K562 (cell line): ENCODE measurements around the gene GFRA3. TPM values are rescaled to one million over a fixed set of nuclear protein-coding genes. Genes with fewer than 3 reads are reported as not detected.
A peak's percentile ranks its signal among the peaks of the same experiment; 100 is the strongest.

Source experiments
- FOXK1 ChIP-seq: sonication (generic); formaldehyde crosslinking; IDR thresholded peaks from 2 replicates; pipeline ENCODE4 v1.8.0; 2022; ENCODE audit warnings: missing genetic modification reagents, mild to moderate bottlenecking, borderline replicate concordance
- GATA2 ChIP-seq: sonication (generic); formaldehyde crosslinking; IDR thresholded peaks from 2 replicates; pipeline ENCODE4 v1.4.0; 2020; ENCODE audit warnings: mild to moderate bottlenecking, missing genetic modification reagents
- L3MBTL2 ChIP-seq: fragments of 450-650 bp; IDR thresholded peaks from 2 replicates; pipeline ENCODE4 v1.6.1; 2016; ENCODE audit warnings: mild to moderate bottlenecking, moderate library complexity
- LEF1 ChIP-seq: fragments of 450-650 bp; IDR thresholded peaks from 2 replicates; pipeline ENCODE4 v1.6.1; 2016; ENCODE audit warnings: mild to moderate bottlenecking
- MEIS2 ChIP-seq: fragments of 450-650 bp; IDR thresholded peaks from 2 replicates; pipeline ENCODE4 v1.6.1; 2014; ENCODE audit warnings: mild to moderate bottlenecking; ENCODE audit not compliant: partially characterized antibody
- PHB ChIP-seq: fragments of 250-450 bp; sonication (Bioruptor Pico); IDR thresholded peaks from 2 replicates; pipeline ENCODE4 v1.5.0; 2021
- RUNX1 ChIP-seq: sonication (generic); IDR thresholded peaks from 2 replicates; pipeline ENCODE4 v1.6.1; 2016; ENCODE audit warnings: antibody characterized with exemption, low read depth
- SMARCE1 ChIP-seq: fragments of 450-650 bp; IDR thresholded peaks from 2 replicates; pipeline ENCODE4 v1.7.1; 2016; ENCODE audit warnings: mild to moderate bottlenecking
- TEAD4 ChIP-seq, 2 experiments: sonication (generic) in 1 of 2; formaldehyde crosslinking in 1 of 2; IDR thresholded peaks; 2 replicates each; pipeline versions ENCODE4 v1.6.1 to v1.8.0; 2012 to 2022; ENCODE audit warnings: borderline replicate concordance in 1 of 2, inconsistent platforms in 1 of 2, low read length in 1 of 2, mild to moderate bottlenecking in 1 of 2, missing genetic modification reagents in 1 of 2
- YY1 ChIP-seq, 3 experiments: IDR thresholded peaks; 2 replicates each; pipeline ENCODE4 v1.6.1; 2011; ENCODE audit warnings: low read length in 2 of 3, mild to moderate bottlenecking in 2 of 3, moderate library complexity in 2 of 3, borderline replicate concordance in 1 of 3, control low read depth in 1 of 3, low read depth in 1 of 3; ENCODE audit not compliant: insufficient read depth in 3 of 3, insufficient replicate concordance in 2 of 3, control insufficient read depth in 1 of 3, insufficient read length in 1 of 3; ENCODE audit errors: extremely low read depth in 1 of 3
- ZFP36 ChIP-seq: fragments of 150-350 bp; IDR thresholded peaks from 2 replicates; pipeline ENCODE4 v1.6.1; 2018; ENCODE audit warnings: low read length, low read depth; ENCODE audit not compliant: partially characterized antibody
- ZFX ChIP-seq: sonication (generic); formaldehyde crosslinking; IDR thresholded peaks from 2 replicates; pipeline ENCODE4 v1.8.0; 2022; ENCODE audit warnings: mild to moderate bottlenecking, missing genetic modification reagents, moderate library complexity
- ZNF232 ChIP-seq: sonication (generic); formaldehyde crosslinking; IDR thresholded peaks from 2 replicates; pipeline ENCODE4 v1.8.0; 2022; ENCODE audit warnings: mild to moderate bottlenecking, missing genetic modification reagents
- ZNF263 ChIP-seq: sonication (generic); formaldehyde crosslinking; IDR thresholded peaks from 2 replicates; pipeline ENCODE4 v1.8.0; 2022; ENCODE audit warnings: mild to moderate bottlenecking, missing genetic modification reagents, borderline replicate concordance
- ZNF41 ChIP-seq: fragments of 250-450 bp; sonication (Bioruptor Pico); conservative IDR thresholded peaks from 2 replicates; pipeline ENCODE4 v1.4.0; 2020; ENCODE audit warnings: mild to moderate bottlenecking
- ZNF699 ChIP-seq: fragments of 250-450 bp; sonication (Bioruptor Pico); IDR thresholded peaks from 2 replicates; pipeline ENCODE4 v1.8.0; 2021; ENCODE audit warnings: mild to moderate bottlenecking, moderate library complexity; ENCODE audit not compliant: insufficient replicate concordance
- polyA plus RNA-seq, 8 experiments: library from polyadenylated mRNA; depleted of rRNA in 4 of 8; stranded (reverse) in 5 of 8; unstranded in 3 of 8; fragments of >200 nt; fragmentation: Nextera tagmentation in 2 of 8; fragmentation: Illumina TruSeq in 1 of 8; extraction: Ambion mirVana in 2 of 8; extraction: Trizol in 1 of 8; gene quantifications; 2 replicates each; pipeline versions ENCODE4 v1.2.1 to v1.2.3, GENCODE V29; 2011 to 2014; ENCODE audit warnings: inconsistent platforms in 1 of 8, missing spikeins in 1 of 8
- total RNA-seq, 7 experiments: library from RNA; depleted of rRNA in 6 of 7; stranded (reverse); fragments of >200 nt in 6 of 7; fragmentation: Illumina TruSeq in 2 of 7; extraction: Trizol in 2 of 7; gene quantifications; 2 replicates each; pipeline versions ENCODE4 v1.2.1 to v1.2.3, GENCODE V29; 2011 to 2021; ENCODE audit warnings: low replicate concordance in 1 of 7
- TF ChIP-seq, protein P1 (sequence below), 2 experiments: fragments of 450-650 bp in 1 of 2; IDR thresholded peaks; 2 replicates each; pipeline ENCODE4 v1.6.1; 2011 to 2017; ENCODE audit warnings: low read depth in 2 of 2, antibody characterized with exemption in 1 of 2, borderline replicate concordance in 1 of 2, low read length in 1 of 2, mild to moderate bottlenecking in 1 of 2, mixed read lengths in 1 of 2; ENCODE audit not compliant: control insufficient read depth in 1 of 2
- TF ChIP-seq, protein P2 (sequence below), 2 experiments: fragments of 150-350 bp in 1 of 2; IDR thresholded peaks; 2 replicates each; pipeline ENCODE4 v1.6.1; 2012 to 2016; ENCODE audit warnings: low read depth in 2 of 2, low read length in 2 of 2, mild to moderate bottlenecking in 1 of 2, moderate library complexity in 1 of 2

The GFRA3 gene
- total and polyA plus RNA-seq, 9 of the 15 experiments (the other 6 are each of a cell fraction or from before 2014, with no cell fraction given), result 0.05 to 0.09 (median 0.08) TPM; not detected in 6

DNA sequence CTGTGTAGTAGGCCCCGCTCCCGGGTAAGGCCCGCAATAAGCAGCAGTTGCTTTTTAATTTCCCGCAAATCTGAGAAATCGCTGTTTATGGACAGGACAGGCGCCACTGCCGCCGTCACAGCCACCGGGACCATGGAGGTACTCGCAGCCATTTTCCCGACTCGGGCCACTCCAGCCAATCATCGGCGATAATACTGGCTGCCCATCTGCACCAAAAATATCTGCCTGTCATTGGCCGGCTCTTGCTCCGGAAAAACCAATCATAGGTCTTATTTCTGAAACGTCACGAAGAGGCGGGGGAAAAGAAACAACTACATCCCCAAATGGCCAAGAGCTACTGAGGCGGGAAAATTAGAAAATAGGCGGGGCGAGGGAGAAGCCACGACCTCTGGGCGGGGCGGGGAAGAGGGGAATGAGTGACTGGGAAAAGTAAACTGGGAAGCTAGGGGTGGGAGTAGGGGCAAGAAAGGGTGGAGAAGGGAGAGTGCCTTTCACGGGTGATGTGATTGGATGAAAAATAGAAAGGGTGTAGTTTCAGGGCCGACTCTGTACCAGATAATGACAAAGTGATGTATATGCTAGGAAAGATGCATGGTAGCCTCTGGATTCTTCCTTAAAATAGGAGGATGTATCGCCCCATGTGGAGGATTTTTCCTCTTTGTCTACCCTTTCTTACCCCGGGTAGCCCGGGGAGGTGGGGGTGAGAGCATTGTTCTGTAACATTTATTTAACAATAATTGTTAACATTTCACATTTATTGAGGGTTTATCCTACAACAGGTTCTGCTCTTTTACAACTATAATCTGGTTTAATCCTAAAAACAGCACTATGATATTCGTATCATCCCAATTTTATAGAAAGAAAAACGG is 61.0 kb downstream of the GFRA3 start, which contains the start of gene CDC23 (continued):
- TF ChIP-seq YY1 (IDR thresholded peaks at IDR 0.05; ENCODE audit: borderline replicate concordance in 1 of 3, control insufficient read depth in 1 of 3, extremely low read depth in 1 of 3, insufficient read depth in 3 of 3, insufficient read length in 1 of 3, insufficient replicate concordance in 2 of 3, low read depth in 1 of 3, low read length in 2 of 3), result peak; percentile 79 to 98 (median 96)
- TF ChIP-seq, protein P1, sequence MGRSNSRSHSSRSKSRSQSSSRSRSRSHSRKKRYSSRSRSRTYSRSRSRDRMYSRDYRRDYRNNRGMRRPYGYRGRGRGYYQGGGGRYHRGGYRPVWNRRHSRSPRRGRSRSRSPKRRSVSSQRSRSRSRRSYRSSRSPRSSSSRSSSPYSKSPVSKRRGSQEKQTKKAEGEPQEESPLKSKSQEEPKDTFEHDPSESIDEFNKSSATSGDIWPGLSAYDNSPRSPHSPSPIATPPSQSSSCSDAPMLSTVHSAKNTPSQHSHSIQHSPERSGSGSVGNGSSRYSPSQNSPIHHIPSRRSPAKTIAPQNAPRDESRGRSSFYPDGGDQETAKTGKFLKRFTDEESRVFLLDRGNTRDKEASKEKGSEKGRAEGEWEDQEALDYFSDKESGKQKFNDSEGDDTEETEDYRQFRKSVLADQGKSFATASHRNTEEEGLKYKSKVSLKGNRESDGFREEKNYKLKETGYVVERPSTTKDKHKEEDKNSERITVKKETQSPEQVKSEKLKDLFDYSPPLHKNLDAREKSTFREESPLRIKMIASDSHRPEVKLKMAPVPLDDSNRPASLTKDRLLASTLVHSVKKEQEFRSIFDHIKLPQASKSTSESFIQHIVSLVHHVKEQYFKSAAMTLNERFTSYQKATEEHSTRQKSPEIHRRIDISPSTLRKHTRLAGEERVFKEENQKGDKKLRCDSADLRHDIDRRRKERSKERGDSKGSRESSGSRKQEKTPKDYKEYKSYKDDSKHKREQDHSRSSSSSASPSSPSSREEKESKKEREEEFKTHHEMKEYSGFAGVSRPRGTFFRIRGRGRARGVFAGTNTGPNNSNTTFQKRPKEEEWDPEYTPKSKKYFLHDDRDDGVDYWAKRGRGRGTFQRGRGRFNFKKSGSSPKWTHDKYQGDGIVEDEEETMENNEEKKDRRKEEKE (IDR thresholded peaks at IDR 0.05; ENCODE audit: borderline replicate concordance in 1 of 2, control insufficient read depth in 1 of 2, low read depth in 2 of 2, low read length in 1 of 2), result no peak
- TF ChIP-seq, protein P2, sequence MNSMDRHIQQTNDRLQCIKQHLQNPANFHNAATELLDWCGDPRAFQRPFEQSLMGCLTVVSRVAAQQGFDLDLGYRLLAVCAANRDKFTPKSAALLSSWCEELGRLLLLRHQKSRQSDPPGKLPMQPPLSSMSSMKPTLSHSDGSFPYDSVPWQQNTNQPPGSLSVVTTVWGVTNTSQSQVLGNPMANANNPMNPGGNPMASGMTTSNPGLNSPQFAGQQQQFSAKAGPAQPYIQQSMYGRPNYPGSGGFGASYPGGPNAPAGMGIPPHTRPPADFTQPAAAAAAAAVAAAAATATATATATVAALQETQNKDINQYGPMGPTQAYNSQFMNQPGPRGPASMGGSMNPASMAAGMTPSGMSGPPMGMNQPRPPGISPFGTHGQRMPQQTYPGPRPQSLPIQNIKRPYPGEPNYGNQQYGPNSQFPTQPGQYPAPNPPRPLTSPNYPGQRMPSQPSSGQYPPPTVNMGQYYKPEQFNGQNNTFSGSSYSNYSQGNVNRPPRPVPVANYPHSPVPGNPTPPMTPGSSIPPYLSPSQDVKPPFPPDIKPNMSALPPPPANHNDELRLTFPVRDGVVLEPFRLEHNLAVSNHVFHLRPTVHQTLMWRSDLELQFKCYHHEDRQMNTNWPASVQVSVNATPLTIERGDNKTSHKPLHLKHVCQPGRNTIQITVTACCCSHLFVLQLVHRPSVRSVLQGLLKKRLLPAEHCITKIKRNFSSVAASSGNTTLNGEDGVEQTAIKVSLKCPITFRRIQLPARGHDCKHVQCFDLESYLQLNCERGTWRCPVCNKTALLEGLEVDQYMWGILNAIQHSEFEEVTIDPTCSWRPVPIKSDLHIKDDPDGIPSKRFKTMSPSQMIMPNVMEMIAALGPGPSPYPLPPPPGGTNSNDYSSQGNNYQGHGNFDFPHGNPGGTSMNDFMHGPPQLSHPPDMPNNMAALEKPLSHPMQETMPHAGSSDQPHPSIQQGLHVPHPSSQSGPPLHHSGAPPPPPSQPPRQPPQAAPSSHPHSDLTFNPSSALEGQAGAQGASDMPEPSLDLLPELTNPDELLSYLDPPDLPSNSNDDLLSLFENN (IDR thresholded peaks at IDR 0.05; ENCODE audit: low read depth in 2 of 2, low read length in 2 of 2), result 0 out of 4 replicates have a peak, but pooled peaks of 1 of the 2 experiments have one; percentile 15
- TF ChIP-seq ZNF41 (CRISPR knock-in tag), result 0 out of 2 replicates have a peak, but pooled peaks have one; percentile 17
- no peak for TF ChIP-seq ZNF263 (CRISPR knock-in tag)
- TF ChIP-seq SMARCE1, result no peak
- peak; percentile 28 for TF ChIP-seq MEIS2
- peak; percentile 2; the same call in 1 of the 2 replicates for TF ChIP-seq TEAD4 (IDR thresholded peaks at IDR 0.05; ENCODE audit: low read length)
- TF ChIP-seq TEAD4 (CRISPR knock-in tag; IDR thresholded peaks at IDR 0.05; ENCODE audit: borderline replicate concordance), result no peak
- peak; percentile 82; the same call in 1 of the 2 replicates for TF ChIP-seq ZFX (CRISPR knock-in tag)
- TF ChIP-seq ZFP36, result no peak
- TF ChIP-seq GATA2, result no peak
- no peak for TF ChIP-seq RUNX1
- no peak for TF ChIP-seq PHB (CRISPR knock-in tag)
- no peak for TF ChIP-seq ZNF232
- peak; percentile 70 for TF ChIP-seq L3MBTL2
- no peak for TF ChIP-seq FOXK1 (CRISPR knock-in tag)
- TF ChIP-seq ZNF699, result no peak
- TF ChIP-seq LEF1, result no peak
